ENCODE data around the gene RAD9B. TPM values are rescaled to one million over a fixed set of nuclear protein-coding genes. Genes with fewer than 3 reads are reported as not detected.

RAD9B gene
- total RNA-seq, 1 donor from 2014 or later, result not detected

DNA sequence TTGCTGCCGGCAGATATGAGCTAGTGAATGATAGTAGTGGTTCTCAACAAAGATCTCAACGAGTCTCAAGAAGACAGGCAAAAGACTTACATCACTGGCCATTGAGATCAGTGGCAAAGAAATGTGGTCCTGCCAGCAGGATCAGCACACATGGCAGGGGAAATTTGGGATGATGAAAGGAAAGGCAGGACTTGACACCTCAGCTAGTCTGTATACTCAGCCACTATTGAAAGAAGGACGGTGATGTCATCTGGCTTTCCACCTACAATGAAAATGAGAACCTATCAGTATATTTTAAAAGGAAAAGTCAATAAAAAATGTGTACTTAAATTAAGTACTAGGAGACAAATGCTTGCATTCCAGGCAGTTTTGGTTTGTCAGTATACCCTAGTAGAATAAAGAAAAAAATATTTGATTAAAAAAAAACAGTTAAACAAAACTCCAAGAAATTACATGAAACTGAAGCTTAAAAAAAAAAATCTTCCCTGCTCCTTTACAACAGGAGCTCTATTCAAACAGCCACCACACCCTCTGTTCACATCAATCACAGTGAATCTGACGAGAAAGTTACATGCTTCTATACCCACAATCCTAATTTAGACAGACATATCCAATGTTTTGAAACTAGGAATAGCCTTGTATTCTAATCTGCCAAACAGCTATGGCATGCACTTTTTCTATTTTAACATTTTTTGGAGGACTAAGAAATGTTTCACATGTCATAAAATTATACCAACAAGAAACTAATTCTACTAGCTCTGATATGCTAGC lies 34.9 kb downstream of the RAD9B start:
- Histone ChIP-seq H3K27ac (peak overlapping the region; percentile 70), H3K4me3 (no peak overlapping the region), H3K9me3 (no peaks in the 10 kb centered on the region), H3K36me3 (peaks cover 0 to 32% of the 10 kb centered on the region in 2 donors), H3K27me3 (no peaks in the 10 kb centered on the region), H3K4me1 (peaks cover 63% of the 10 kb centered on the region)
- no peak for DNase-seq (ENCODE audit: extremely low spot score in 2 of 2)
- intact Hi-C loops (cut with DNase I), result no loop called here
- TF ChIP-seq CTCF (IDR thresholded peaks at IDR 0.05) (no peak), POLR2A (IDR thresholded peaks at IDR 0.05) (no peak), POLR2AphosphoS5 (IDR thresholded peaks at IDR 0.05; ENCODE audit: insufficient read depth in 1 of 2, low read depth in 1 of 2) (no peak)

GRCh38 chr12:110537605-110538409 lies 35.7 kb downstream of the RAD9B start:
- Histone ChIP-seq H3K27ac (peak overlapping the region; percentile 70), H3K4me1 (peaks cover 63% of the 10 kb centered on the region), H3K4me3 (no peak overlapping the region), H3K9me3 (no peaks in the 10 kb centered on the region), H3K27me3 (no peaks in the 10 kb centered on the region), H3K36me3 (peaks cover 0 to 32% of the 10 kb centered on the region in 2 donors)
- no peak for TF ChIP-seq POLR2A (IDR thresholded peaks at IDR 0.05)
- no peak for TF ChIP-seq CTCF (IDR thresholded peaks at IDR 0.05)
- TF ChIP-seq POLR2AphosphoS5 (IDR thresholded peaks at IDR 0.05; ENCODE audit: insufficient read depth in 1 of 2, low read depth in 1 of 2), result peak in 1 of 2 donors; percentile 47
- no peak for DNase-seq (ENCODE audit: extremely low spot score in 2 of 2)
- intact Hi-C loops (cut with DNase I), result no loop called here

- intact Hi-C loops (cut with DNase I), result no loop called here
- no peak for DNase-seq (ENCODE audit: extremely low spot score in 2 of 2)
- no peak for TF ChIP-seq CTCF (IDR thresholded peaks at IDR 0.05)
- no peak for TF ChIP-seq POLR2AphosphoS5 (IDR thresholded peaks at IDR 0.05; ENCODE audit: insufficient read depth in 1 of 2, low read depth in 1 of 2)
- TF ChIP-seq POLR2A (IDR thresholded peaks at IDR 0.05), result no peak
- H3K9me3 ChIP-seq, result no peaks in the 10 kb centered on the region
- no peak overlapping the region for H3K4me3 ChIP-seq
- H3K36me3 ChIP-seq, result peaks cover 0 to 32% of the 10 kb centered on the region in 2 donors
- peaks cover 63% of the 10 kb centered on the region for H3K4me1 ChIP-seq
- H3K27me3 ChIP-seq, result no peaks in the 10 kb centered on the region
- H3K27ac ChIP-seq, result peak overlapping the region; percentile 70
Measured at GRCh38 chr12:110538869-110539622, 36.9 kb downstream of the RAD9B start.

DNA sequence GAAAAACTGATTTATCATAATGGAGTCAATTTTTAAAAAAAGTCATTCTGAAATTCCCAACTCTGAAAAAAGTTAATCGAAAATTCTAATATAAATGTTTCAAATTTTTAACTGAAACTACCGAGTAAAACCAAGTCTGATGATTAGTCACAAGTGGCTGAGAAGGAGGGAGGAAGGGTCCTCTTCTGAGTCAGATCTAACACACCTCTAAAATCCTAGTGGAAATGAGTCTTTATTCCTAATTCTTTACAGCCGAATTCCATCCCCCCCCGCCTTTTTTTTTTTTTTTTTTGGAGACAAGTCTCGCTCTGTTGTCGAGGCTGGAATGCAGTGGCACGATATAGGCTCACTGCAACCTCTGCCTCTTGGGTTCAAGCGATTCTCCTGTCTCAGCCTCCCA lies 37.9 kb downstream of the RAD9B start:
- Histone ChIP-seq H3K4me1 (peaks cover 73% of the 10 kb centered on the region), H3K9me3 (no peaks in the 10 kb centered on the region), H3K27ac (peak overlapping the region; percentile 82), H3K4me3 (no peak overlapping the region), H3K36me3 (peaks cover 0 to 27% of the 10 kb centered on the region in 2 donors), H3K27me3 (no peaks in the 10 kb centered on the region)
- no peak for TF ChIP-seq POLR2AphosphoS5 (IDR thresholded peaks at IDR 0.05; ENCODE audit: insufficient read depth in 1 of 2, low read depth in 1 of 2)
- TF ChIP-seq POLR2A (IDR thresholded peaks at IDR 0.05), result no peak
- TF ChIP-seq CTCF (IDR thresholded peaks at IDR 0.05), result no peak
- intact Hi-C loops (cut with DNase I), result loop anchor here (5.0 kb wide), 1 partner anchor 37 kb away; no protein-coding TSS in a partner anchor
- DNase-seq (ENCODE audit: extremely low spot score in 2 of 2), result no peak
